Ishikawa (cell line): ENCODE measurements around the gene C12orf43.

ENCODE experiments used
- CEBPB ChIP-seq: IDR thresholded peaks from 2 replicates; pipeline ENCODE4 v1.6.1; 2012
- EP300 ChIP-seq: IDR thresholded peaks from 2 replicates; pipeline ENCODE4 v1.6.1; 2012; ENCODE audit warnings: borderline replicate concordance
- MAX ChIP-seq: IDR thresholded peaks from 2 replicates; pipeline ENCODE4 v1.6.1; 2012
- RAD21 ChIP-seq: IDR thresholded peaks from 2 replicates; pipeline ENCODE4 v1.6.1; 2012; ENCODE audit warnings: low read depth
- REST ChIP-seq: IDR thresholded peaks from 2 replicates; pipeline ENCODE4 v1.6.1; 2012; ENCODE audit warnings: low read depth, mild to moderate bottlenecking
- TEAD4 ChIP-seq: IDR thresholded peaks from 2 replicates; pipeline ENCODE4 v1.6.1; 2012
- USF1 ChIP-seq: IDR thresholded peaks from 2 replicates; pipeline ENCODE4 v1.6.1; 2012
- YY1 ChIP-seq: IDR thresholded peaks from 2 replicates; pipeline ENCODE4 v1.6.1; 2012; ENCODE audit warnings: low read depth

- TF ChIP-seq CEBPB = no peak
- no peak for TF ChIP-seq EP300
- no peak for TF ChIP-seq YY1
- TF ChIP-seq RAD21 = no peak
- TF ChIP-seq REST = no peak
- TF ChIP-seq MAX = no peak
- TF ChIP-seq TEAD4 = no peak
- TF ChIP-seq USF1 = no peak
Observed at GRCh38 chr12:120999191-121000120, 16.8 kb downstream of the C12orf43 start.
